22Rv1 (cell line): ENCODE data around the gene THAP2.

Source experiments
- H3K27ac ChIP-seq: fragments of 450-650 bp; 2 replicates; pipeline ENCODE4 v1.5.1; 2017
- ZFX ChIP-seq: fragments of 450-650 bp; IDR thresholded peaks from 2 replicates; pipeline ENCODE4 v1.6.1; 2017; ENCODE audit warnings: antibody characterized with exemption, borderline replicate concordance
- TF ChIP-seq, protein P1 (sequence below): fragments of 450-650 bp; IDR thresholded peaks from 2 replicates; pipeline ENCODE4 v1.5.1; 2017; ENCODE audit warnings: mild to moderate bottlenecking

THAP2 gene

DNA sequence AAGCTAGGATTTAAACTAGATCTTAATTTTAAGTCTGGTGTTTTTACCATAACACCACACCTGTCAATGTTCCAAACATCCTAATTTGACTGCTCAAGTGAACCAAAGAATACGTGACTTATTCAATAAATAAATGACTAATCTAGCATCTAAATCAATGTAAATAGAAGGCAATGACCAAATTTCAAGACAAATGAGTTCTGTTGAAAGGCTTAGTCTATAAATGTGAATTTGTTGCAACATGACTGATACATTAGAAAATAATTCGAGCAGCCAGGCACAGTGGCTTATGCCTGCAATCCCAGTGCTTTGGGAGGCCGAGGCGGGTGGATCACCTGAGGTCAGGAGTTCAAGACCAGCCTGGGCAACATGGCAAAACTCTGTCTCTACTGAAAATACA lies 15.6 kb upstream of the THAP2 start:
- TF ChIP-seq, protein P1, sequence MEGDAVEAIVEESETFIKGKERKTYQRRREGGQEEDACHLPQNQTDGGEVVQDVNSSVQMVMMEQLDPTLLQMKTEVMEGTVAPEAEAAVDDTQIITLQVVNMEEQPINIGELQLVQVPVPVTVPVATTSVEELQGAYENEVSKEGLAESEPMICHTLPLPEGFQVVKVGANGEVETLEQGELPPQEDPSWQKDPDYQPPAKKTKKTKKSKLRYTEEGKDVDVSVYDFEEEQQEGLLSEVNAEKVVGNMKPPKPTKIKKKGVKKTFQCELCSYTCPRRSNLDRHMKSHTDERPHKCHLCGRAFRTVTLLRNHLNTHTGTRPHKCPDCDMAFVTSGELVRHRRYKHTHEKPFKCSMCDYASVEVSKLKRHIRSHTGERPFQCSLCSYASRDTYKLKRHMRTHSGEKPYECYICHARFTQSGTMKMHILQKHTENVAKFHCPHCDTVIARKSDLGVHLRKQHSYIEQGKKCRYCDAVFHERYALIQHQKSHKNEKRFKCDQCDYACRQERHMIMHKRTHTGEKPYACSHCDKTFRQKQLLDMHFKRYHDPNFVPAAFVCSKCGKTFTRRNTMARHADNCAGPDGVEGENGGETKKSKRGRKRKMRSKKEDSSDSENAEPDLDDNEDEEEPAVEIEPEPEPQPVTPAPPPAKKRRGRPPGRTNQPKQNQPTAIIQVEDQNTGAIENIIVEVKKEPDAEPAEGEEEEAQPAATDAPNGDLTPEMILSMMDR: no peak
- TF ChIP-seq ZFX: no peak
- no peak overlapping the region for H3K27ac ChIP-seq

DNA sequence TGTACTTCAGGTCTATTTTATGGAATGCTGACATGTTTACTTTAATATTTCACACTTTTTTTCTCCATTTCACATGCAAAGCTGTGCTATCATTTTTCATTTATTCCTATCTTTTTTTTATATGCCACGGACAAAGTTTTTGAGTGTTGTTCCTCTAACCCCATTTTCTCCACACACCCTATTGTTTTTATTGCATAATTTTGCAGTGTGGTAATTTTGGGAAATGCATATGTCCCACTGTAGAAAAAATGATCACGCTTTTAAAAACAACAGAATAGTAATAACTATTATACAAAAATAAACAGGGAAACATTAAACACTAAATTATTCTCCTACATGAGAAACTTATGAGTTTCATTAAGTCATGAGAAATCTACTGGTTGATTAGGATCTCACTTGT lies 14.7 kb upstream of the THAP2 start:
- no peak overlapping the region for H3K27ac ChIP-seq
- TF ChIP-seq, protein P1: no peak
- no peak for TF ChIP-seq ZFX

DNA sequence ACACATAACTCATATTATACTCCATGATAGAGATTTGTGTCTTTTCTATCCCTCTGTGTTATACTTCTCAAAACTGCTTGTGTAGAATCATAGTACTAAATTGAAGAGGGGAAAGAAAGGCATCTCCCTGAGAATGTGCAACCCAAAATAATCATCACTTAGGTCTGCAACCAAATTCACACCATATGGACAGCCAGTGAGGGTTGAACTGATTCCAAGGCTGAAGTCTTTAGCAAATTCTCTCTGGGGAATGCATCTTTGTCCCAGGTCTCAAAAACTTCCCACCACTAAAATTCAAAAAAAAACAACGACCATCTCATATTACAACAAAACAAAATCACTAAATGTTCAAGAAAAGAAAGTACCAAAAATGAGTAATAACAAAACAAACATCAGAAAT lies 11.4 kb upstream of the THAP2 start:
- TF ChIP-seq, protein P1: no peak
- H3K27ac ChIP-seq: no peak overlapping the region

DNA sequence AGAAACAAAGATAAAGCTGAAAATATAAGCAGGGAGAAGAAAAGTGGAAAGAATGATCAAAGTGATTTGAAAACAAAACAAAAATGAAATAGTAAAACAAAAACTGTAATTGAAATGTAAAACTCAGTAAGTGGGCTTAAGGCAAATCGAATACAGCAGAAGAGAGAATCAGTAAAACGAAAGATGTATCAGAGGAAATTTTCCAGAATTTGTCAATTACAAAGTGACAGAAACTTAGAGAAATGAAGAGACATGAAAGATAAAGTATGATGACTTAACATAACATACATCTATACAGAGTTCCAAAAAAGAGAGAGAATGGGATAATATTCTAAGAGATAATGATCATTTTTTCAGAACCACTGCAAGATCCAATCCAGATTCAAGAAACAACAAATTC lies 11.0 kb upstream of the THAP2 start:
- no peak overlapping the region for H3K27ac ChIP-seq
- TF ChIP-seq, protein P1: no peak
- TF ChIP-seq ZFX: no peak

DNA sequence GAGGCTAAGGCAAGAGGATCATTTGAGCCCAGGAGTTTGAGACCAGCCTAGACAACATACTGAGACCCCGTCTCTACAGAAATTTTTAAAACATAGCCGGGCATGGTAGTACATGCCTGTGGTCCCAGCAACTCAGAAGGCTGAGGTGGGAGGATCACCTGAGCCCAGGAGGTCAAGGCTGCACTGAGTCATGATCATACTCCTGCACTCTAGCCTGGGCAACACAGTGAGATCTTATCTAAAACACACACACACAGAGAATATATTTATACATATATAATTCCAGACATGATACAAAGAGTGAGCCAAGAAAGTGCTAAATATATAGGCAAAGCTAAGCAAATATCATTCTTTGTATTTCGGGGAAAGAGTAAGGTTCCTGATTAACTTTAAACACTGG lies 9.9 kb upstream of the THAP2 start:
- no peak for TF ChIP-seq ZFX
- H3K27ac ChIP-seq: no peak overlapping the region

DNA sequence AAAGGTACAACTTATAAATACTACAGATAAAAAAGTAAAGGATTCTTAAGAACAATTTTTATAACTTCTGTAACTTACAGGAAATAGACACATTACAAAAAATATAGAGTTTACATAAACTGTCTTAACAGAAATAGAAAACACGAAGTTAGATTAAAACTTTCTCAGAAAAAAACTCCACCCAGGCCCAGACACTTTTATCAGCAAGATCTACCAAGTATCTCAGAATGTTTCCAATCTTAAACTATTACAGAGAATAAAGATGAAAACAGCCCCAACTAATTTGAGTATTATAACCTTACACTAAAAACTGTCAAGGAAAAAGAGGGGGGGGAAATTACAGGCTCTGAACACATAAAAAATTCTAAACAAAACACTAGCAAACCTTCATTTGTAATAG lies 8.6 kb upstream of the THAP2 start:
- TF ChIP-seq, protein P1: no peak
- no peak for TF ChIP-seq ZFX
- H3K27ac ChIP-seq: no peak overlapping the region

DNA sequence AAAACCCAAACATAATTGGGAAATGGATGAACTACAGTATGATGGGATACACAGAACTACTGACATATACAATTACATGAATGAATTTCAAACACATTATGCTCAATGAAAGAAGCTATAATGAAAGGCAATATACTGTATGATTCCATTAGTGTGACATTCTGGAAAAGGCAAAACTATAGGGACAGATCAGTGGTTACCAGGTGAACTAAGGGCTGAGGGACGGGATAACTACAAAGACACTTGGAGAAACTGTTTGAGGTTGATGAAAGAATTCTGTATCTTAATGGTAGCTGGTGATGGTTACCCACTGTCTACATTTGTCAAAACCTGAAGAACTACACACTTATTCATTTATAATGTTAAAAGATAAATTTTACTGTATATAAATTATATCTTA lies 8.2 kb upstream of the THAP2 start:
- TF ChIP-seq, protein P1: no peak
- TF ChIP-seq ZFX: no peak
- H3K27ac ChIP-seq: no peak overlapping the region

DNA sequence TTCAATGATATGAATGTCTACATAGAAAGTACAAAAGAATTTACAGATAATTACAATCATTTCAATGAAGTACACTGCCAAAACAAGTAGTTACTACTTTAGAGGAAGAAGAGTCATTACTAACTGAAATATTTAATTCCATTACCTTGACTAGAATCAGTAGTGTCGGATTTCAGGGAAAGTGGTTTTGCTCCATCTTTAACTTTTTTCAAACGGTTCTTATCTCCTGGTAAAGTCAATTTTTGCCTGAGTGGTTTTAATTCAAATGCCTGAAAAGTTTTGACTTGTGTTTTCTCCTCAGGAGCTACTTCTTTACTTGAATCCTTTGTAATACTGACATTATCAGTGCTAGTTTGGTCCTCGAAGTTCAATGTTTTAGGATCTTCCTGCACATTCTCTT lies 7.4 kb upstream of the THAP2 start:
- TF ChIP-seq ZFX: no peak
- TF ChIP-seq, protein P1: no peak
- H3K27ac ChIP-seq: no peak overlapping the region
